Measurements from ENCODE around the gene YTHDC1. TPM values are rescaled to one million over a fixed set of nuclear protein-coding genes. Genes with fewer than 3 reads are reported as not detected.

The YTHDC1 gene
- total and polyA plus RNA-seq, 2 of the 8 experiments (the other 6 are each of a cell fraction or from before 2014, with no cell fraction given) = 25.7 to 89.5 TPM

DNA sequence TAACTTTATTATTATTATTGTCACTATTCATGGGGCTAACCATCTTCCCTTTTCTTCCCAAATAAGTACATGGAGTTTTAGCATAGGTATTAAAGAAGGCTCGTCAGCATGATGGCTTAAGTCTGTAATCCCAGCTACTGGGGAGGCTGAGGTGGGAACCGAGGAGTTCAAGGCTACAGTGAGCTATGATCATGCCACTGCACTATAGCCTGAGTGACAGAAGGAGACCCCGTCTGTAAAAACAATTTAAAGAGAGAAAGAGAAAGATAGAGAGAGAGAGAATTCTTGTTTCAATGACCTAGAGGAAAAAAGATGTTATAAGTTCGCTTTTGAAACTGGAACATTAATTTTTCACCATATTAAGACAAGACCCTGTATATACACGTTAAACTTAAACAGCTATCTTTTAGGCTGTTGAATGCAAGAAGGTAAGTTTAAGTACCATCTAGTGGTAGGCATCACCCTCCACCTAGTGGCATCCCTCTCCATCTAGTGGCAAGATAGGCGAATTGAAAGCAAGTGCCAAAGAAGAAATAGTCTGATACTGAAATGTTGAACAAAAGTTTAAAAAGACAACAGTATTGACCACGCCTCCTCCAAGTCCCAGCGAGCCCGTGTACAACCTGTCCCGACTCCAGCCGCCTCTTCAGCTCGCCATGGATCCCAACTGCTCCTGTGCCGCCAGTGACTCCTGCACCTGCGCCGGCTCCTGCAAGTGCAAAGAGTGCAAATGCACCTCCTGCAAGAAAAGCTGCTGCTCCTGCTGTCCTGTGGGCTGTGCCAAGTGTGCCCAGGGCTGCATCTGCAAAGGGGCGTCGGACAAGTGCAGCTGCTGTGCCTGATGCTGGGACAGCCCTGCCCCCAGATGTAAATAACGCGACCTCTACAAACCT lies 26.0 kb upstream of the YTHDC1 start:
- H2AK5ac ChIP-seq (ENCODE audit: low read depth, low read length) = no peak overlapping the region
- CTCF ChIA-PET (ENCODE audit: partially characterized antibody) = interaction anchor here (0.7 to 4.7 kb wide), 41 partner anchors 8 to 1211 kb away, joined by 3 to 30 read pairs (median 5); partner anchors contain the start of gene YTHDC1
- H3K23ac ChIP-seq (ENCODE audit: insufficient read length) = no peak overlapping the region
- H3K36me3 ChIP-seq (ENCODE audit: control insufficient read depth in 2 of 4, insufficient read depth in 4 of 4, low read length in 3 of 4) = no peaks in the 10 kb centered on the region
- 30% methylated on average over 19 of the region's 19 CpGs; no CpG with 5 or more reads in 1 of the 2 experiments for WGBS, 2 experiments (ENCODE audit: extremely low coverage in 1 of 2, insufficient coverage in 1 of 2, insufficient read length in 1 of 2, insufficient replicate concordance in 2 of 2, low coverage in 1 of 2, low lambda C conversion rate in 2 of 2, missing lambda C conversion rate in 1 of 2)
- peak overlapping the region; percentile 61 for H3K4me2 ChIP-seq (ENCODE audit: insufficient read depth in 1 of 2, low read depth in 2 of 2, low read length in 2 of 2)
- no peak overlapping the region for H3K14ac ChIP-seq (ENCODE audit: insufficient read length)
- H2BK120ac ChIP-seq (replicated peaks; ENCODE audit: low read depth, low read length) = no peak overlapping the region
- H4K8ac ChIP-seq (ENCODE audit: extremely low read depth, insufficient read depth, low read length) = no peak overlapping the region
- no peaks in the 10 kb centered on the region for H4K20me1 ChIP-seq (replicated peaks in 1 of 2; ENCODE audit: control insufficient read depth in 1 of 2, insufficient read depth in 2 of 2, low read length in 2 of 2)
- no peak overlapping the region for H3K4ac ChIP-seq (replicated peaks; ENCODE audit: insufficient read length, low read depth, low read length)
- peak overlapping the region; percentile 38 for H4K91ac ChIP-seq (replicated peaks; ENCODE audit: insufficient read length, low read length)
- no peak overlapping the region for H3K18ac ChIP-seq (ENCODE audit: extremely low read depth, low read length)
- peaks cover 2 to 12% (median 4%) of the 10 kb centered on the region in 4 experiments for H3K4me1 ChIP-seq (replicated peaks in 1 of 4; ENCODE audit: control insufficient read depth in 3 of 4, insufficient read depth in 4 of 4, low read length in 3 of 4)
- H3K56ac ChIP-seq (replicated peaks; ENCODE audit: insufficient read length, low read depth, low read length) = no peak overlapping the region
- 0 out of 2 replicates have a peak overlapping the region, but pooled peaks have one; percentile 64 for H2AFZ ChIP-seq (ENCODE audit: low read length)
- no peak overlapping the region for H2BK20ac ChIP-seq (ENCODE audit: low read length)
- no peak overlapping the region for H2BK12ac ChIP-seq (ENCODE audit: low read depth, low read length)
- H3K79me1 ChIP-seq (ENCODE audit: low read depth, low read length) = no peaks in the 10 kb centered on the region
- peak; percentile 92 for FAIRE-seq
- TF ChIP-seq SRF (IDR thresholded peaks at IDR 0.05; ENCODE audit: low read depth, low read length) (no peak), RAD21 (IDR thresholded peaks at IDR 0.05 in 1 of 2, conservative IDR thresholded peaks at IDR 0.05 in 1 of 2; ENCODE audit: low read depth in 2 of 2, low read length in 2 of 2) (peak; percentile 78 to 82), TEAD4 (IDR thresholded peaks at IDR 0.05; ENCODE audit: low read depth, low read length) (0 out of 2 replicates have a peak, but pooled peaks have one; percentile 28), TCF12 (IDR thresholded peaks at IDR 0.05; ENCODE audit: low read depth, low read length) (no peak)
- TF ChIP-seq, protein P1, sequence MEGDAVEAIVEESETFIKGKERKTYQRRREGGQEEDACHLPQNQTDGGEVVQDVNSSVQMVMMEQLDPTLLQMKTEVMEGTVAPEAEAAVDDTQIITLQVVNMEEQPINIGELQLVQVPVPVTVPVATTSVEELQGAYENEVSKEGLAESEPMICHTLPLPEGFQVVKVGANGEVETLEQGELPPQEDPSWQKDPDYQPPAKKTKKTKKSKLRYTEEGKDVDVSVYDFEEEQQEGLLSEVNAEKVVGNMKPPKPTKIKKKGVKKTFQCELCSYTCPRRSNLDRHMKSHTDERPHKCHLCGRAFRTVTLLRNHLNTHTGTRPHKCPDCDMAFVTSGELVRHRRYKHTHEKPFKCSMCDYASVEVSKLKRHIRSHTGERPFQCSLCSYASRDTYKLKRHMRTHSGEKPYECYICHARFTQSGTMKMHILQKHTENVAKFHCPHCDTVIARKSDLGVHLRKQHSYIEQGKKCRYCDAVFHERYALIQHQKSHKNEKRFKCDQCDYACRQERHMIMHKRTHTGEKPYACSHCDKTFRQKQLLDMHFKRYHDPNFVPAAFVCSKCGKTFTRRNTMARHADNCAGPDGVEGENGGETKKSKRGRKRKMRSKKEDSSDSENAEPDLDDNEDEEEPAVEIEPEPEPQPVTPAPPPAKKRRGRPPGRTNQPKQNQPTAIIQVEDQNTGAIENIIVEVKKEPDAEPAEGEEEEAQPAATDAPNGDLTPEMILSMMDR (IDR thresholded peaks at IDR 0.05; ENCODE audit: control extremely low read depth in 1 of 3, insufficient read depth in 1 of 3, low read depth in 1 of 3, low read length in 3 of 3) = peak in 2 of 3 experiments; percentile 87 to 97; a peak in 3 of 4 replicates
- no peaks in the 10 kb centered on the region for H3K27me3 ChIP-seq (replicated peaks in 1 of 4; ENCODE audit: control insufficient read depth in 3 of 4, extremely low read depth in 1 of 4, insufficient read depth in 3 of 4, low read length in 3 of 4)
- no peak overlapping the region for H4K5ac ChIP-seq (ENCODE audit: insufficient read length, low read depth, low read length)
- no peak overlapping the region for H3K27ac ChIP-seq (ENCODE audit: low read depth, low read length)
- no peaks in the 10 kb centered on the region for H3K23me2 ChIP-seq (ENCODE audit: low read depth, low read length)
- H2BK5ac ChIP-seq (ENCODE audit: low read depth, low read length) = no peak overlapping the region
- H2BK15ac ChIP-seq (ENCODE audit: low read length) = no peak overlapping the region
- H3K9me3 ChIP-seq (ENCODE audit: insufficient read depth in 2 of 2, low read depth in 1 of 2, low read length in 1 of 2) = no peaks in the 10 kb centered on the region
- peak in 1 of 2 experiments; percentile 66 for DNase-seq (ENCODE audit: low read depth in 1 of 2, low spot score in 2 of 2)
- H3K79me2 ChIP-seq (ENCODE audit: control insufficient read depth in 1 of 2, insufficient read depth in 2 of 2, low read length in 2 of 2) = no peaks in the 10 kb centered on the region
- POLR2A ChIA-PET (ENCODE audit: partially characterized antibody) = interaction anchor here (0.9 to 6.3 kb wide), 3 partner anchors 32 to 259 kb away, joined by 3 to 61 read pairs (median 3); no protein-coding TSS in a partner anchor
- peak overlapping the region in 3 of 4 experiments; percentile 10 to 48 (median 26); a peak in 4 of 8 replicates for H3K4me3 ChIP-seq (ENCODE audit: extremely low read depth in 1 of 4, insufficient read depth in 2 of 4, low read depth in 3 of 4, low read length in 4 of 4)
- no peak overlapping the region for H3K9ac ChIP-seq (replicated peaks in 1 of 4; ENCODE audit: extremely low read depth in 1 of 4, low read depth in 3 of 4, low read length in 3 of 4)

Measured in H1 (cell line).